GM12864 (cell line): Measurements from ENCODE around the gene EXOC6B.

ENCODE experiments used
- DNase-seq: peaks from one replicate; pipeline ENCODE4 v3.0.0-alpha.2; 2011; ENCODE audit warnings: low read depth
- H3K4me3 ChIP-seq: 2 replicates; pipeline ENCODE4 v1.5.1; 2011; ENCODE audit warnings: mild to moderate bottlenecking, low read depth, low read length, control low read depth
- CTCF ChIP-seq: IDR thresholded peaks from 2 replicates; pipeline ENCODE4 v1.5.1; 2011; ENCODE audit warnings: low read depth, mild to moderate bottlenecking, moderate library complexity, low read length, control low read depth, inconsistent platforms; ENCODE audit errors: missing control alignments

Gene EXOC6B

GRCh38 chr2:72723769-72724370 is 102.0 kb downstream of the EXOC6B start:
- no peak overlapping the region for H3K4me3 ChIP-seq
- no peak for DNase-seq
- TF ChIP-seq CTCF, result no peak

DNA sequence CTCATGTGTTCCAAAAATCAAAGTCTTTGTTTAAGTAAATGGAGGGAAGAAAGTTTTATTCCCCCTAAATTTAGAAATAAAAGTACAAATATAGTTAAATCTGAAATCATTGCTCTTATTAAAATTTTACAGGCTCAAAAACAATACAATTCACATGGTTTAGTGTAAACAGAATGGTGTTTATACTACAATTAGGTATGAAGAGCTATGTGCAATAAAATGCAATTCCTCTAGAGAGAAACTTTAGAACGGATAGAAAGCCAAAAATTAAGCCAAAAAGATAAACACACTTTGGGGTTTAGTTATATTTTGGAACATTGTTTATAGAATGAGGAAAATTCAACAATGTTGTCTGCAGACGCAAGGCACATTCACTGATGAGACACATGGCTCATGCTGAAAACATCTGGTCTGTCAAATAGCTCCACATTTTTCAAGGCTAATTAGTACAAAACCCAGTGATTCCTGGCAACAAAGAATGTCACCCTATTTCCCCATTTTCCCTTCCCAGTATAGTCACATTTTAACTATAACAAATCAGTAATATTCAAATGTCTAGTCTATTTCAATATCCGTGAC is 103.3 kb downstream of the EXOC6B start:
- TF ChIP-seq CTCF, result no peak

DNA sequence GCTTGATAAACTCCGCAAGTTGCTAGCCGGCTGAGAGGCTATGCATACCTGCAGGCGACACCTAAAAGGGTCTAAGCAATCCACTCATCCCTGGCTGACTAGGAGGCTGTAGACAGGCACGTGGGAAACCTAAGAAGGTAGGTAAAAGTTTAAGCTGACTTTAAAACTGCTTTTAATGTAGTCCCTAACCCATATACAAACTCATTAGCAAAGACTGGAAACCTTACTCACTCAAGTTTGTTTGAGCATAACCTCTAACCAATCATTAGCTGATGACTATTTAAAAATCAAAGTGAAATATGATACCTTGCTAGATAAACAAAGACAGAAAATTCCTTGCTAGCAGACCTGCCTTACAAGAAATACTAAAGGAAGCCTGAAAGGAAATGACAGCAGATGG is 106.4 kb downstream of the EXOC6B start:
- no peak overlapping the region for H3K4me3 ChIP-seq
- TF ChIP-seq CTCF, result no peak
- no peak for DNase-seq

More for the DNA sequence above, 103.3 kb downstream of the EXOC6B start:
- no peak overlapping the region for H3K4me3 ChIP-seq
- DNase-seq, result no peak

DNA sequence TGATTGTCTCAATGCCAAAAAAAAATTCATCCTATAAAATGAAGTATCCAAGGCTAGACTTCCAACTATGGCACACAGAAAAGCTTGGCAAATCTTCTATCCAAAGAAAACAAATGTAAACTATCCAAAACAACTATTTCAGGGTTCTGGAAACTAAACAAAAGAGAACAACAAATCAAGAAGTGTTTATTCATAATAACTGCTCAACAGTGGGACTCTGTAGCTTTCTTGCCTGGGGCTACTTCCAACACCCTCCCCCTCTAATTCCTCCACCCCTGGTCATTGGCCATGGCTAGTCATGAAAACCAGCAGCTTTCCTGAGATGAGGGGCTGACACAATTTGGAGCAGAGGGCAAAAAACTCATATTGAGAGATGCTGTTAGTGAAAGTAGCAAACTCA is 107.0 kb downstream of the EXOC6B start:
- H3K4me3 ChIP-seq, result no peak overlapping the region
- DNase-seq, result no peak
- no peak for TF ChIP-seq CTCF

DNA sequence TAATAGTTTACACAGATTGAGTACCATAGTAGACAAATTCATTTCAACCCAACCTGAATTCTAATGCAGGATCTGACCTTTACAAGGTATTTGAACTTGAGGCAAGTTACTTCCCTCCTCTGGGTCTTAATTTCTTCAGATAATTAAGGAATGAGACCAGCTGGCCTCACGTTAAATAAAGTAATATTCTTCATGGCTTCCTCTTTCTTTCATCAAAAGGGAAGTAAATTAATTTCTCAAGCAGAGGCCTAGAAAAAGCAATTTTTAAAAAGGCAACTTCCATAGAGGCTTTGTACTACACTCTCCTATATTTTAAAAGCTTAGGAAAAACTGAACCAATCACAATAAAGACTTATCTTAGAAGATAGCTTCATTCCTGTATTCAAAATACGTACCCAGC is 109.2 kb downstream of the EXOC6B start:
- no peak for DNase-seq
- TF ChIP-seq CTCF, result no peak
- no peak overlapping the region for H3K4me3 ChIP-seq

DNA sequence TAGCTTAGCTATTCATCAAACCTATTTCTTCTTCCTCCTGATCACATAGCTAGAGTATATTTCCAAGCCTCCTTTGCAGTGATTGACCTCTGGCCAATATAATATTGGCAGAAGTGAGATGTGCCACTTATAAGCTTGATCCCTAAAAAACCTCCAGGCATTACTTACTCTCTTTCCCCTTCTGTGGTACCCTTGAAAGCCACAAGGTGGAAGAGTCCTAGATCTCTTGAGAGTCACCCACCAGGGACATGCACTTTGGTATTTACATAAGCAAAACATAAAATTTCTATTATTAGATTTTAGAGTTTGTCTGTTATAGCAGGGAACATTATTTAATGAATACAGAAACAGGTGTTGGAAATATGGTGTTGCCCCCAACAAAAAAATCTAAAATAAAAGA is 112.0 kb downstream of the EXOC6B start:
- DNase-seq, result no peak
- no peak overlapping the region for H3K4me3 ChIP-seq
- TF ChIP-seq CTCF, result no peak

- TF ChIP-seq CTCF, result no peak
- H3K4me3 ChIP-seq, result no peak overlapping the region
These were observed 112.9 kb downstream of the EXOC6B start for GRCh38 chr2:72712977-72713376.

More at GRCh38 chr2:72712977-72713376, 112.9 kb downstream of the EXOC6B start:
- no peak for DNase-seq
